GM19324 (cell line): ENCODE results near the gene COL3A1.

Experiments
- ATAC-seq: cut with Tn5 transposase; IDR thresholded peaks from one replicate; pipeline ENCODE4 v1.9.1; 2021; ENCODE audit warnings: mild to moderate bottlenecking, moderate library complexity; ENCODE audit not compliant: unreplicated experiment, low FRiP score

Gene COL3A1

GRCh38 chr2:189013671-189014448 is 39.7 kb downstream of the COL3A1 start:
- no peak for ATAC-seq

- ATAC-seq: no peak
These were observed 40.4 kb downstream of the COL3A1 start for GRCh38 chr2:189014449-189015138.

- ATAC-seq: no peak
These were observed 41.2 kb downstream of the COL3A1 start for GRCh38 chr2:189015359-189015758.

- no peak for ATAC-seq
These were observed 42.2 kb downstream of the COL3A1 start for GRCh38 chr2:189016311-189016861.

GRCh38 chr2:189018631-189019030 is 44.5 kb downstream of the COL3A1 start:
- ATAC-seq: no peak

GRCh38 chr2:189020179-189020578 is 46.0 kb downstream of the COL3A1 start:
- ATAC-seq: no peak

- ATAC-seq: no peak
These were observed 47.9 kb downstream of the COL3A1 start for GRCh38 chr2:189022053-189022481.

- ATAC-seq: no peak
These were observed 48.3 kb downstream of the COL3A1 start for GRCh38 chr2:189022492-189022891.

GRCh38 chr2:189024901-189025618 is 50.9 kb downstream of the COL3A1 start:
- no peak for ATAC-seq

GRCh38 chr2:189037518-189037917 is 63.3 kb downstream of the COL3A1 start:
- no peak for ATAC-seq

- no peak for ATAC-seq
These were observed 71.7 kb downstream of the COL3A1 start for GRCh38 chr2:189045836-189046235.

GRCh38 chr2:189046320-189046719 is 72.1 kb downstream of the COL3A1 start:
- no peak for ATAC-seq

GRCh38 chr2:189047171-189047888 is 73.2 kb downstream of the COL3A1 start:
- ATAC-seq: no peak

GRCh38 chr2:189048189-189048588 is 74.0 kb downstream of the COL3A1 start:
- no peak for ATAC-seq

GRCh38 chr2:189049709-189050164 is 75.6 kb downstream of the COL3A1 start:
- no peak for ATAC-seq

- ATAC-seq: no peak
These were observed 76.1 kb downstream of the COL3A1 start for GRCh38 chr2:189050165-189050712.

- ATAC-seq: no peak
These were observed 82.3 kb downstream of the COL3A1 start for GRCh38 chr2:189056200-189057106.

GRCh38 chr2:189057316-189057715 is 83.1 kb downstream of the COL3A1 start:
- ATAC-seq: no peak

- ATAC-seq: no peak
These were observed 86.0 kb downstream of the COL3A1 start for GRCh38 chr2:189060096-189060642.
